OCI-M1 (cell line): ENCODE measurements around the gene LINC00237.

Source experiments
- DNase-seq: peaks from one replicate; lab custom pipeline; 2025; lab: John Stamatoyannopoulos, UW

The LINC00237 gene

GRCh38 chr20:21125072-21125848 lies 19.1 kb upstream of the LINC00237 start:
- no peak for DNase-seq

GRCh38 chr20:21124190-21124589 lies 18.0 kb upstream of the LINC00237 start:
- DNase-seq: no peak

- DNase-seq: no peak
Measured at GRCh38 chr20:21118782-21119181, 12.6 kb upstream of the LINC00237 start.

- DNase-seq: no peak
Measured at GRCh38 chr20:21118138-21118537, 12.0 kb upstream of the LINC00237 start.

GRCh38 chr20:21117521-21117920 lies 11.4 kb upstream of the LINC00237 start:
- no peak for DNase-seq

- DNase-seq: no peak
Measured at GRCh38 chr20:21114584-21114983, 8.4 kb upstream of the LINC00237 start.

- DNase-seq: no peak
Measured at GRCh38 chr20:21113697-21114096, 7.5 kb upstream of the LINC00237 start.

GRCh38 chr20:21111416-21111815 lies 5.3 kb upstream of the LINC00237 start:
- DNase-seq: no peak

GRCh38 chr20:21110811-21111210 lies 4.7 kb upstream of the LINC00237 start:
- DNase-seq: no peak

GRCh38 chr20:21109144-21109543 lies 3.0 kb upstream of the LINC00237 start:
- DNase-seq: no peak

- DNase-seq: no peak
Measured at GRCh38 chr20:21105429-21106170, 558 bp downstream of the LINC00237 start.

GRCh38 chr20:21104921-21105320 lies 1.2 kb downstream of the LINC00237 start:
- no peak for DNase-seq

GRCh38 chr20:21104466-21104761 lies 1.7 kb downstream of the LINC00237 start:
- DNase-seq: no peak

- DNase-seq: no peak
Measured at GRCh38 chr20:21103582-21104465, 2.3 kb downstream of the LINC00237 start.

- peak; percentile 23 for DNase-seq
Measured at GRCh38 chr20:21102603-21103311, 3.4 kb downstream of the LINC00237 start.

GRCh38 chr20:21101932-21102575 lies 4.1 kb downstream of the LINC00237 start:
- peak; percentile 26 for DNase-seq

GRCh38 chr20:21101453-21101931 lies 4.7 kb downstream of the LINC00237 start:
- DNase-seq: no peak

GRCh38 chr20:21100578-21101452 lies 5.3 kb downstream of the LINC00237 start:
- DNase-seq: peak; percentile 86

- DNase-seq: peak; percentile 82
Measured at GRCh38 chr20:21099751-21100577, 6.2 kb downstream of the LINC00237 start.
